Endothelial cell of umbilical vein (primary cell): ENCODE results near the gene PDSS2. TPM values are rescaled to one million over a fixed set of nuclear protein-coding genes. Genes with fewer than 3 reads are reported as not detected.

Experiments used
- BruUV-seq: library from RNA; stranded (reverse); fragments of 400-500 nt; replicated peaks from 2 replicates; lab custom pipeline; 2021; lab: Mats Ljungman, UMichigan
- CTCF ChIA-PET: fragments of 300-600, 350-600 bp; sonication (Branson Sonifier 250); formaldehyde crosslinking; loops from one replicate; lab custom pipeline; 2021; ENCODE audit warnings: antibody characterized with exemption, inconsistent platforms; lab: Charles Lee
- POLR2A ChIA-PET: fragments of 300-600, 350-600 bp; sonication (Branson Sonifier 250); formaldehyde crosslinking; loops from one replicate; lab custom pipeline; 2021; ENCODE audit warnings: antibody characterized with exemption, inconsistent platforms; lab: Charles Lee
- DNase-seq: peaks from one replicate; pipeline ENCODE4 v3.0.0-alpha.2; 2011; ENCODE audit warnings: low read depth, low spot score
- FAIRE-seq: peaks from 2 replicates; lab custom pipeline; 2011; peaks lifted over from hg19 to GRCh38; lab: Jason Lieb, UNC
- H2AFZ ChIP-seq: 2 replicates; pipeline ENCODE4 v1.6.0; 2012; ENCODE audit warnings: low read depth, low read length, control low read depth, inconsistent platforms
- H3K27ac ChIP-seq: 2 replicates; pipeline ENCODE4 v1.5.1; 2011; ENCODE audit warnings: low read depth, mild to moderate bottlenecking, control low read depth, low read length, moderate library complexity; ENCODE audit not compliant: insufficient read depth
- H3K27me3 ChIP-seq, 2 experiments: 2 replicates each; pipeline versions ENCODE4 v1.6.0 to v1.6.1; 2011; ENCODE audit warnings: low read length in 2 of 2, mixed read lengths in 1 of 2; ENCODE audit not compliant: control insufficient read depth in 2 of 2, insufficient read depth in 2 of 2
- H3K36me3 ChIP-seq, 2 experiments: 2 replicates in 1 of 2; 3 replicates in 1 of 2; pipeline ENCODE4 v1.5.1; 2011; ENCODE audit warnings: low read length in 2 of 2, mild to moderate bottlenecking in 1 of 2, moderate library complexity in 1 of 2; ENCODE audit not compliant: control insufficient read depth in 2 of 2, insufficient read depth in 2 of 2; ENCODE audit errors: extremely low read depth in 1 of 2
- H3K4me1 ChIP-seq: 3 replicates; pipeline ENCODE4 v1.5.1; 2011; ENCODE audit warnings: mild to moderate bottlenecking, low read length; ENCODE audit not compliant: control insufficient read depth, insufficient read depth; ENCODE audit errors: extremely low read depth
- H3K4me2 ChIP-seq: 2 replicates; pipeline ENCODE4 v1.6.1; 2011; ENCODE audit warnings: low read length, control low read depth, mixed read lengths; ENCODE audit not compliant: insufficient read depth
- H3K4me3 ChIP-seq, 3 experiments: fragments of 200-600 bp in 1 of 3; sonication (generic), shearing (Covaris generic) in 1 of 3; replicated peaks in 1 of 3; 2 replicates each; pipeline ENCODE4 v1.5.1; 2011 to 2016; ENCODE audit warnings: control low read depth in 3 of 3, low read length in 3 of 3, mild to moderate bottlenecking in 2 of 3, inconsistent platforms in 1 of 3, low read depth in 1 of 3, moderate library complexity in 1 of 3; ENCODE audit not compliant: insufficient read depth in 1 of 3
- H3K79me2 ChIP-seq: 2 replicates; pipeline ENCODE4 v1.6.0; 2012; ENCODE audit warnings: low read length, inconsistent platforms; ENCODE audit not compliant: control insufficient read depth, insufficient read depth
- H3K9ac ChIP-seq: replicated peaks from 2 replicates; pipeline ENCODE3; 2011; ENCODE audit warnings: low read length, control low read depth; ENCODE audit not compliant: insufficient read depth; ENCODE audit errors: extremely low read depth
- H3K9me1 ChIP-seq: replicated peaks from 3 replicates; pipeline ENCODE4 v1.6.0; 2011; ENCODE audit warnings: mild to moderate bottlenecking, low read length; ENCODE audit not compliant: control insufficient read depth, insufficient read depth; ENCODE audit errors: extremely low read depth
- H3K9me3 ChIP-seq: replicated peaks from 2 replicates; pipeline ENCODE4 v1.5.1; 2012; ENCODE audit warnings: low read length, inconsistent platforms; ENCODE audit not compliant: control insufficient read depth, insufficient read depth
- H4K20me1 ChIP-seq: replicated peaks from 2 replicates; pipeline ENCODE3; 2011; ENCODE audit warnings: mild to moderate bottlenecking, low read length; ENCODE audit not compliant: control insufficient read depth, insufficient read depth; ENCODE audit errors: extremely low read depth
- EZH2 ChIP-seq: IDR thresholded peaks from 2 replicates; pipeline ENCODE4 v1.6.1; 2012; ENCODE audit warnings: borderline replicate concordance, low read depth, mild to moderate bottlenecking, moderate library complexity, low read length, inconsistent platforms; ENCODE audit not compliant: severe bottlenecking
- FOS ChIP-seq: IDR thresholded peaks from 2 replicates; pipeline ENCODE4 v1.6.1; 2011; ENCODE audit warnings: mild to moderate bottlenecking, low read length, moderate library complexity, borderline replicate concordance; ENCODE audit not compliant: insufficient read depth
- GATA2 ChIP-seq: IDR thresholded peaks from 2 replicates; pipeline ENCODE4 v1.7.0; 2011; ENCODE audit warnings: low read depth, mild to moderate bottlenecking, moderate library complexity, mixed read lengths, low read length; ENCODE audit not compliant: insufficient read length, insufficient read depth
- JUN ChIP-seq: IDR thresholded peaks from 2 replicates; pipeline ENCODE4 v1.6.1; 2011; ENCODE audit warnings: borderline replicate concordance, low read depth; ENCODE audit not compliant: insufficient read length, insufficient read depth
- MYC ChIP-seq: IDR thresholded peaks from one replicate; pipeline ENCODE4 v1.6.1; 2011; ENCODE audit warnings: mild to moderate bottlenecking, low read depth, low read length
- POLR2A ChIP-seq: IDR thresholded peaks from 2 replicates; pipeline ENCODE4 v1.6.1; 2012; ENCODE audit warnings: low read depth, mild to moderate bottlenecking, control low read depth, low read length
- POLR2AphosphoS5 ChIP-seq: IDR thresholded peaks from 2 replicates; pipeline ENCODE4 v1.6.1; 2012; ENCODE audit warnings: low read depth, mild to moderate bottlenecking, control low read depth, low read length, moderate library complexity; ENCODE audit not compliant: insufficient read depth
- dilution Hi-C: fragments of 300-500 bp; cut with MboI; formaldehyde crosslinking; loops from one replicate; pipeline ENCODE4 v1.15.0; 2019; ENCODE audit warnings: low sequenced_read_pairs; ENCODE audit not compliant: extremely low pct_ligation_motif_present
- intact Hi-C: fragments of 100-400 bp; cut with micrococcal nuclease; formaldehyde crosslinking; loops from one replicate; pipeline ENCODE4 v1.10.0; 2022
- polyA plus RNA-seq, 4 experiments: library from polyadenylated mRNA; depleted of rRNA in 3 of 4; stranded (reverse) in 3 of 4; unstranded in 1 of 4; fragments of >200 nt; gene quantifications; 2 replicates each; pipeline versions ENCODE4 v1.2.1 to v1.2.3, GENCODE V29; 2011 to 2012; ENCODE audit warnings: missing spikeins in 1 of 4
- total RNA-seq: library from RNA; stranded (reverse); gene quantifications from 2 replicates; pipeline ENCODE4 v1.2.3, GENCODE V29; 2021
- TF ChIP-seq, protein P1 (sequence below): IDR thresholded peaks from 2 replicates; pipeline ENCODE4 v1.6.1; 2011; ENCODE audit not compliant: insufficient read depth, insufficient read length
- TF ChIP-seq, protein P2 (sequence below), 2 donors: IDR thresholded peaks; 1 replicate in 1 of 2; 2 replicates in 1 of 2; pipeline ENCODE4 v1.5.1; 2011; ENCODE audit warnings: low read length in 2 of 2, mild to moderate bottlenecking in 2 of 2, moderate library complexity in 2 of 2, control low read depth in 1 of 2, inconsistent platforms in 1 of 2, low read depth in 1 of 2; ENCODE audit not compliant: insufficient read depth in 1 of 2; ENCODE audit errors: extremely low read depth in 1 of 2

Gene PDSS2
- total and polyA plus RNA-seq, 2 donors (not counting 3 experiments of a cell fraction or from before 2014, with no cell fraction given): 7.6 to 9.3 TPM

DNA sequence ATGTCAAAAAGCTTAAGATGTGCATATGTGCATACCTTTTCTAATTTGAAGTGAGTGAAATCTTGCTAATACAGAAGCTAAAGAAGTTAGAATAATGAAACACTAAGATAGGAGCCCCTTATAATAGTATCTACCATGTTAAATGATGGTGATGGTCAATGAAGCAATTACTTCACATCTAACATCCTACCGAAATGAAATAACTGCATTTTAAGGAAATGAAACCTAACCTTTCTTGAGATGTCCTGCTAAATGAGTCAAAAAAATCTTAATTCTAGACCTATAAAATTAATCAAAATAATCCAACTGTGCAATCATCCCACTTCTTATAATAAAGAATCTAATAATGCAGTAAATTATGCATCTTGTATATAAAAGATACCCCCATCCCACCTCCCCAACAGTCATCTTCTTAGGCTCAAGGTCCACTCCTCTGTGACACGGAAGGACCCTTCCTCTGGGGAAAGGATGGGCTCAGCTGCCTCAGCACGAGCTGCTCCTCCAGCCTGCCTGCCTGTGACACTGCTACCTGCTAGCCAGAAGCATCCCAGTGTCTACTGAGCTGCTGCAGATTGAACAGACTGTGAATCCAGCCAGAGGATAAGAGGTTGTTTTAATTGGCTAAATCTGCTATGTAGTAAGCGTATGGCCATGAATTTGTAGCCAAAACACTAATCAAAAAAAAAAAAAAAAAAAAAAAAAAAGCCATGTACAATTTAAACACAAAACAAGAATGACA is 214.5 kb downstream of the PDSS2 start:
- Histone ChIP-seq H2AFZ (no peak overlapping the region), H3K4me2 (no peak overlapping the region), H3K4me3 (no peak overlapping the region), H3K9ac (no peak overlapping the region), H3K4me1 (no peaks in the 10 kb centered on the region), H3K79me2 (no peaks in the 10 kb centered on the region), H3K9me1 (no peaks in the 10 kb centered on the region), H3K27me3 (no peaks in the 10 kb centered on the region), H3K36me3 (no peaks in the 10 kb centered on the region), H3K27ac (no peak overlapping the region), H3K9me3 (no peaks in the 10 kb centered on the region), H4K20me1 (no peaks in the 10 kb centered on the region)
- no peak for DNase-seq
- no peak for FAIRE-seq
- TF ChIP-seq, protein P1, sequence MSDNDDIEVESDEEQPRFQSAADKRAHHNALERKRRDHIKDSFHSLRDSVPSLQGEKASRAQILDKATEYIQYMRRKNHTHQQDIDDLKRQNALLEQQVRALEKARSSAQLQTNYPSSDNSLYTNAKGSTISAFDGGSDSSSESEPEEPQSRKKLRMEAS: no peak
- no peak for TF ChIP-seq FOS
- TF ChIP-seq POLR2AphosphoS5: no peak
- no peak for TF ChIP-seq JUN
- TF ChIP-seq GATA2: no peak
- TF ChIP-seq, protein P2, sequence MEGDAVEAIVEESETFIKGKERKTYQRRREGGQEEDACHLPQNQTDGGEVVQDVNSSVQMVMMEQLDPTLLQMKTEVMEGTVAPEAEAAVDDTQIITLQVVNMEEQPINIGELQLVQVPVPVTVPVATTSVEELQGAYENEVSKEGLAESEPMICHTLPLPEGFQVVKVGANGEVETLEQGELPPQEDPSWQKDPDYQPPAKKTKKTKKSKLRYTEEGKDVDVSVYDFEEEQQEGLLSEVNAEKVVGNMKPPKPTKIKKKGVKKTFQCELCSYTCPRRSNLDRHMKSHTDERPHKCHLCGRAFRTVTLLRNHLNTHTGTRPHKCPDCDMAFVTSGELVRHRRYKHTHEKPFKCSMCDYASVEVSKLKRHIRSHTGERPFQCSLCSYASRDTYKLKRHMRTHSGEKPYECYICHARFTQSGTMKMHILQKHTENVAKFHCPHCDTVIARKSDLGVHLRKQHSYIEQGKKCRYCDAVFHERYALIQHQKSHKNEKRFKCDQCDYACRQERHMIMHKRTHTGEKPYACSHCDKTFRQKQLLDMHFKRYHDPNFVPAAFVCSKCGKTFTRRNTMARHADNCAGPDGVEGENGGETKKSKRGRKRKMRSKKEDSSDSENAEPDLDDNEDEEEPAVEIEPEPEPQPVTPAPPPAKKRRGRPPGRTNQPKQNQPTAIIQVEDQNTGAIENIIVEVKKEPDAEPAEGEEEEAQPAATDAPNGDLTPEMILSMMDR (IDR thresholded peaks at IDR 0.05; ENCODE audit: extremely low read depth in 1 of 2, insufficient read depth in 1 of 2, low read depth in 1 of 2, low read length in 2 of 2): no peak
- TF ChIP-seq EZH2: no peak
- no peak for TF ChIP-seq MYC
- no peak for TF ChIP-seq POLR2A
- dilution Hi-C loops (no loop called here), intact Hi-C loops (no loop called here)
- no TSS peak for BruUV-seq
- CTCF ChIA-PET: no interaction called here
- POLR2A ChIA-PET: no interaction called here
